ENCODE data around the gene SH3D19. TPM values are rescaled to one million over a fixed set of nuclear protein-coding genes. Genes with fewer than 3 reads are reported as not detected.
"Not testable (repeated sequence)": the region's sequence is repeated elsewhere in the genome, so short reads cannot be mapped to it uniquely, and the experiment has no call there.

The SH3D19 gene
- total RNA-seq, 4 donors from 2014 or later = 117 to 200 (median 168) TPM

DNA sequence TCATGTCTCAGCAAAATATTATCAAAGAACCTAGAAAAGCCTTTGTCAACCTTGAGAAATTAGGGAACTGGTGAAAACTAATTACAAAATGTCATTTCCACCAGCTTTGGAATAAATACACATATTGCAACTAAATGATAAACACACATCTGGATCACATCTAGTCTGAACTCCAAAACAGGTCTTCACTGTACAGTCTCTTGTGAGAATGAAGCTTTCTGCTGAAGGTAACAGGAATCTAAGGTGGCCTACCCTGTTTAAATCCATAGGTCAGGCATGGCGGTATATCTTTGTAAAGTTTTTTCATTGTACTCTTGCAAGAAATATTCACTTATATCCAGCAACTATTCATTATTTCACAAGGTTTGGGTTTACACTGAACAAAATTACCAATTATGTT, 1.7 kb downstream of the SH3D19 start:
- Histone ChIP-seq H3K27me3 (no peaks in the 10 kb centered on the region), H3K4me3 (peak overlapping the region; percentile 76 to 93), H3K27ac (peak overlapping the region; percentile 60 to 97 (median 92)), H3K9me3 (no peaks in the 10 kb centered on the region), H3K4me1 (peaks cover 9 to 46% (median 18%) of the 10 kb centered on the region in 3 donors), H3K36me3 (no peaks in the 10 kb centered on the region)
- ATAC-seq = no peak
- WGBS, 2 donors (ENCODE audit: low coverage in 1 of 2) = 60 to 87% methylated on average over 1 of the region's 1 CpG
- TF ChIP-seq, protein P1, sequence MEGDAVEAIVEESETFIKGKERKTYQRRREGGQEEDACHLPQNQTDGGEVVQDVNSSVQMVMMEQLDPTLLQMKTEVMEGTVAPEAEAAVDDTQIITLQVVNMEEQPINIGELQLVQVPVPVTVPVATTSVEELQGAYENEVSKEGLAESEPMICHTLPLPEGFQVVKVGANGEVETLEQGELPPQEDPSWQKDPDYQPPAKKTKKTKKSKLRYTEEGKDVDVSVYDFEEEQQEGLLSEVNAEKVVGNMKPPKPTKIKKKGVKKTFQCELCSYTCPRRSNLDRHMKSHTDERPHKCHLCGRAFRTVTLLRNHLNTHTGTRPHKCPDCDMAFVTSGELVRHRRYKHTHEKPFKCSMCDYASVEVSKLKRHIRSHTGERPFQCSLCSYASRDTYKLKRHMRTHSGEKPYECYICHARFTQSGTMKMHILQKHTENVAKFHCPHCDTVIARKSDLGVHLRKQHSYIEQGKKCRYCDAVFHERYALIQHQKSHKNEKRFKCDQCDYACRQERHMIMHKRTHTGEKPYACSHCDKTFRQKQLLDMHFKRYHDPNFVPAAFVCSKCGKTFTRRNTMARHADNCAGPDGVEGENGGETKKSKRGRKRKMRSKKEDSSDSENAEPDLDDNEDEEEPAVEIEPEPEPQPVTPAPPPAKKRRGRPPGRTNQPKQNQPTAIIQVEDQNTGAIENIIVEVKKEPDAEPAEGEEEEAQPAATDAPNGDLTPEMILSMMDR (IDR thresholded peaks at IDR 0.05) = no peak
- TF ChIP-seq POLR2AphosphoS5 (IDR thresholded peaks at IDR 0.05) (no peak), EP300 (IDR thresholded peaks at IDR 0.05) (no peak), POLR2A (IDR thresholded peaks at IDR 0.05) (no peak)

DNA sequence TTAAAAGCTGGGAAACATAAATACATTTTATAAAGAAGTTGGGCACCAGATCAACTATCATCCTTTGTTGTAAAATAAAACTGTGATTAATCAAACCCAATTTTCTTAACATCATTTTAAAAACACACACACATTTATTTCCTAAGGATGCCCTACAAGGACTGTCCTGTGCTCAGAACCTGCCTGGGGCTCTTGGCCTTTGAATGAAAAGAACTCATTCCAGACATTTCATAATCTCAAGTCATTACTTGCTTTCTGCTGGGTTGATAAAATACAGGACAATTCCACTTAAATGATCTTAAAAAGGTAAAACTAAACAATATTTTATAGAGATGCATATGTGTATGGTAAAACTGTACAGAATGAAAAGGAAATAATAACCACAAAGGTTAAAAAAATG, 2.8 kb downstream of the SH3D19 start:
- H3K9me3 ChIP-seq = no peaks in the 10 kb centered on the region
- no peak overlapping the region for H3K4me3 ChIP-seq
- H3K36me3 ChIP-seq = no peaks in the 10 kb centered on the region
- peaks cover 9 to 51% (median 18%) of the 10 kb centered on the region in 3 donors for H3K4me1 ChIP-seq
- TF ChIP-seq POLR2A (IDR thresholded peaks at IDR 0.05) (no peak), EP300 (IDR thresholded peaks at IDR 0.05) (no peak), POLR2AphosphoS5 (IDR thresholded peaks at IDR 0.05) (peak; percentile 31)
- H3K27me3 ChIP-seq = no peaks in the 10 kb centered on the region
- no peak for ATAC-seq
- peak overlapping the region; percentile 60 to 97 (median 92) for H3K27ac ChIP-seq

DNA sequence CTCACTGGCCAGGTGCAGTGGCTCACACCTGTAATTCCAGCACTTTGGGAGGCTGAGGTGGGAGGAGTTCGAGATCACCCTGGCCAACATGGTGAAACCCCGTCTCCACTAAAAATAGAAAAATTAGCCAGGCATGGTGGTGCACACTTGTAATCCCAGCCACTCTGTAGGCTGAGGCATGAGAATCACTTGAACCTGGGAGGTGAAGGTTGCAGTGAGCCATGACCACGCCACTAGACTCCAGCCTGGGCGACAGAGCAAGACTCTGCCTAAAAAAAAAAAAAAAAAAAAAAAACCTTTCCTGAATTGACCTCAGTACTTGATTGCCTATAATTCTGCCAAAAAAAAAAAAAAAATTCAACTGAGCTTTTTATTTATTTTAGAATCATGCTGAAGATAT, 3.2 kb downstream of the SH3D19 start:
- 44% methylated on average over 2 of the region's 4 CpGs; no CpG with 5 or more reads in 1 of the 2 donors for WGBS, 2 donors (ENCODE audit: low coverage in 1 of 2)
- not testable (repeated sequence) for H3K9me3 ChIP-seq, ATAC-seq, H3K4me3 ChIP-seq, H3K27me3 ChIP-seq, H3K36me3 ChIP-seq
- peak overlapping the region; percentile 70 to 97 (median 83) for H3K27ac ChIP-seq
- peaks cover 10 to 55% (median 18%) of the 10 kb centered on the region in 3 donors for H3K4me1 ChIP-seq

DNA sequence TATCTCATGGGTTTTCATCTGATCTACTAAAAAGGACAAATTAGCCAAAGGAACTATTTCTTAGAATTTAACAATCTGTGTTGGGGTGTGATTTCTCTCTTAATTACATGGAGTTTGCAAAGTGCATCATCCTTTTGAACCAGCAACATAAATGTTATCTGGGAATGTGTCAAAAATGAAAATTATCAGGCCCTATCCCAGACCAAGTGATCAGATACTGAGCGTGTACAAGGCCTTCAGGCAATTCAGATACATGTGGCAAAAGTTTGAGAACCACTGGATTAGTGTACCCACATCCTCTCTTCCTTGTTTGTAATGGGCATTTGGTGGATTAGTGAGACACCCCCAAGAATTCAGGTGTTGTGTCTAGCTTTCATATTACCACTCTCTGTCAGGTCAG, 3.8 kb downstream of the SH3D19 start:
- TF ChIP-seq, protein P1 (IDR thresholded peaks at IDR 0.05) = no peak
- no peak for TF ChIP-seq EP300 (IDR thresholded peaks at IDR 0.05)
- TF ChIP-seq POLR2A (IDR thresholded peaks at IDR 0.05) = no peak
- TF ChIP-seq POLR2AphosphoS5 (IDR thresholded peaks at IDR 0.05) = no peak
- H3K4me3 ChIP-seq = no peak overlapping the region
- H3K27ac ChIP-seq = peak overlapping the region; percentile 70 to 97 (median 83)
- H3K4me1 ChIP-seq = peaks cover 15 to 61% (median 22%) of the 10 kb centered on the region in 3 donors
- H3K27me3 ChIP-seq = no peaks in the 10 kb centered on the region
- no peak for ATAC-seq
- no peaks in the 10 kb centered on the region for H3K36me3 ChIP-seq
- whole genome bisulfite sequencing, 2 donors (ENCODE audit: low coverage in 1 of 2) = 60 to 80% methylated on average over 1 of the region's 1 CpG
- no peaks in the 10 kb centered on the region for H3K9me3 ChIP-seq

DNA sequence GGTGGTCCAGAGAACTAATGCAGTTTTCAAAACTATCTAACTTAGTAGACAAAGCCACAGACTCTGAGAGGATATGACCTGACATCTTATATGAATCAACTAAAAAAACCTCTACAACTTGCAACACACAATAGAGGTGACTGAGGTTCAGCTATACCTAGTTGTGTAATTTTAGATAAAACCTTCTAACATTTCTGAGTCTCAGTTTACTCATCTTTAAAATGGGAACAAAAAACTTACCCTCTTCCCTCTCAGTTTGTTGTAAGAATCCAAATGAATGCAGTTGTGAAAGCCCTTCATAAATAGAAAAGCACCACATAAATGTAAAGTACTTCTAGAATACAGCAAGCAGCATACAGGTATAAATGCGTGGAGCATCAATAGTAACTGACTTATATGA, 5.9 kb downstream of the SH3D19 start:
- Histone ChIP-seq H3K9me3 (no peaks in the 10 kb centered on the region), H3K27me3 (no peaks in the 10 kb centered on the region), H3K4me1 (peaks cover 28 to 75% (median 31%) of the 10 kb centered on the region in 3 donors), H3K36me3 (no peaks in the 10 kb centered on the region), H3K27ac (no peak overlapping the region), H3K4me3 (no peak overlapping the region)
- WGBS, 2 donors (ENCODE audit: low coverage in 1 of 2) = 94 to 100% methylated on average over 1 of the region's 1 CpG
- no peak for ATAC-seq
- no peak for TF ChIP-seq POLR2AphosphoS5 (IDR thresholded peaks at IDR 0.05)
- TF ChIP-seq, protein P1 (IDR thresholded peaks at IDR 0.05) = no peak

DNA sequence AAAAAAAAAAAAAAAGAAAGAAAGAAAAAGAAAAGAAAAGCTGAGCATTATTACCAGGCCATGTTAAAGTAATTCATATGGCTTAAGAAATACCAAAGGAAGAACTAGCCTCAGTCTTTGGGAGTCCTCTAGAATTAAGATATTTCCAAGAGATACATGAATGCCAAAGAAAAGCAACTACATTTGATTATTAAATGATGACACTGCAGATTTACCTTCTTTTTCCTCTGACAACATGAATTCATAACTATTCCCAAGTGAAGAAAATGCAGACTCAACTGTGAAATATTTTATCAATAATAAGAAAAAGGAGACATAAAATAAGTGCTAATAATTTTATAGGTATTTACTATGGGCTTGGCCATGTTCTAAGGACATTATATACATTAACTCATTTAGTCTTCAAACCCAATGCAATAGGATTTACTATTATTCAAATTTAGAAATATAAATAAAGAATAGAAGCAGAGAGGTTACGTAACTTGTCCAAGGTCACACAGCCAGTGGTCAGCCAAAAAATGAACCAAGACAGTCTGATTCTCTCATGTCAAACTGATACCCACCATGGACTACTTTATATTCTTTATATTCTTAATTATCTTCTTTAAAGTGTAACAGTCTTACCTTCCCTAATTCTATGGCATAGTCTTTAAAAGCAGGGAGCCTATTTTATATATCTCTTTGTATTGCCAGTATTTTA, 6.9 kb downstream of the SH3D19 start:
- TF ChIP-seq POLR2AphosphoS5 (IDR thresholded peaks at IDR 0.05) (no peak), POLR2A (IDR thresholded peaks at IDR 0.05) (no peak), EP300 (IDR thresholded peaks at IDR 0.05) (no peak)
- TF ChIP-seq, protein P1 (IDR thresholded peaks at IDR 0.05) = no peak

More for the DNA sequence above, 6.9 kb downstream of the SH3D19 start:
- no peaks in the 10 kb centered on the region for H3K9me3 ChIP-seq
- no peak overlapping the region for H3K27ac ChIP-seq
- no peaks in the 10 kb centered on the region for H3K27me3 ChIP-seq
- no peak for ATAC-seq
- H3K36me3 ChIP-seq = no peaks in the 10 kb centered on the region
- 91 to 96% methylated on average over 1 of the region's 1 CpG for WGBS, 2 donors (ENCODE audit: low coverage in 1 of 2)
- H3K4me3 ChIP-seq = no peak overlapping the region
- peaks cover 27 to 74% (median 28%) of the 10 kb centered on the region in 3 donors for H3K4me1 ChIP-seq

All from gastroesophageal sphincter (tissue), 4 donors.